GM18498 (cell line): ENCODE data around the gene LRBA.

Source experiments
- ATAC-seq: cut with Tn5 transposase; IDR thresholded peaks from one replicate; pipeline ENCODE4 v1.9.1; 2021; ENCODE audit warnings: mild to moderate bottlenecking, moderate library complexity; ENCODE audit not compliant: unreplicated experiment

Gene LRBA

GRCh38 chr4:150890246-150890645 lies 124.8 kb downstream of the LRBA start:
- ATAC-seq: no peak

GRCh38 chr4:150889306-150889705 lies 125.8 kb downstream of the LRBA start:
- no peak for ATAC-seq

DNA sequence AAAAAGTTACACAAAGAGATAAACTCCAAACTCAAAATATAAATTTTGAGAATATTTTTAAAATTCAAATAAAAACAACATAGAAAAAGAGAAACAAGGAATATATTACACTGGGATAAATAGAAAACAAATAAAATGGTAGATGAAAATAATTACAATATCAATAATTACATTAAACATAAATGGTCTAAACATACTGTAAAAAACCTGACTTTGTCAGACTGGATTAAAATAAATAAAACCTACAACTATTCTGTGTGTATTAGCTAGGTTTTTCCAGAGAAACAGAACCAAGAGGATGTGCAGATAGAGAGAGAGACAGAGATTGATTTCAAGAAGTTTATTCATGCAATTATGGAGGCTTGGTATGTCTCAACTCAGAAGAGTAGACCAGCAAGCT lies 126.5 kb downstream of the LRBA start:
- no peak for ATAC-seq

DNA sequence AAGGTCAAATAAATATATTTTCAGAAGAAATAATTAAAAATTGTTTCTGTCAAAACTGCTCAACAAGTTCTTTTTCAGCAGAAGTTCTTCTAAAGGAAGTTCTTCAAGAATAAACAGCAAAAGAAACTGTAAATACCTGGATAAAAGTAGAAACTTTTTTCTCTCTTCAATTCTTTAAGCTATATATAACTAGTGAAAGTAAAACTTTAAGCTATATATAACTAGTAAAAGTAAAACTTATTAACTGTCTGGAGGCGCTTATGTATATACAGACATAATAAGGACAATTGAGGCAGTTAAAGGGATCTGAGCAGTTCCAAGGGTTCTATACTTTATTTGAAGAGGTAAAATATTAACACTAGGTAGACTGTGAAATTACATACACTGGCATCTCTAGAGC lies 126.9 kb downstream of the LRBA start:
- no peak for ATAC-seq

GRCh38 chr4:150886597-150886996 lies 128.5 kb downstream of the LRBA start:
- no peak for ATAC-seq

GRCh38 chr4:150884625-150885024 lies 130.5 kb downstream of the LRBA start:
- ATAC-seq: no peak

DNA sequence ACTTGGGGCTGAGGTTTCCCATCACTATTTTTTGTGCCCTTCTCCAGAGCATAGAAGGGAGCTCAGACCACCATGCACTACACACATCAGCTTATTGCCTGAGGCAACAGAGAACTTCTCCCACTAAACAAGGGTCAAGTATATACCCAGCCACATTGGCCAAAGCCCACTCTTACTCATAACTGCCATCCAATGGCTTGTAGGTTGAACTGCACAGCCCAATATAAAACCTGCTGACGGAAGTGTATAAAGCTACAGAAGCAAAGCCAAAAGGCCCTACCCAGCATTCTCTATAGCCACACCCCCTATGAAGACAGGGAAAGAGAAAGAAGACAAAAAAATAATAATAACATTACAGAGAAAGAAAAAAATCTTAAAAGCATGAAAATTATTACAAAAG lies 139.7 kb downstream of the LRBA start:
- ATAC-seq: no peak

GRCh38 chr4:150874338-150875226 lies 140.5 kb downstream of the LRBA start:
- ATAC-seq: no peak

DNA sequence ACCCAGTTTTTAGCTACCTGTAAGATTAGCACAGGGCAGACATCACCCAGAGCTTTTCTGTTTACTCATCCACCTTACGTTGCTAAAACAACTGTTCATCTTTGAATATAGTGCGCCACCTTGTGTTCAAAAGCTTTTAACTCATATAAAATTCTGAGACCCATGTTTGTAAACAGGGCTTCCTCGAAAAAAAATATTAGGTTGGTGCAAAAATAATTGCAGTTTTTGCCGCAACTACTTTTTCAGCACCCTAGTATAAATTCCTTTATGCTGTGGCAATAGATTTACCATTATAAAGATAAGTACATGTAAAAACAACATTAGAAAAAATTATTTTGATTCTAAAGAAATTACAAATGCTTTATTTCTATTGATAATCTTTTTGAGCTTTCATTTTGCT lies 147.9 kb downstream of the LRBA start:
- peak; percentile 88 for ATAC-seq

- ATAC-seq: no peak
Observed at GRCh38 chr4:150863456-150863855, 151.6 kb downstream of the LRBA start.

- ATAC-seq: no peak
Observed at GRCh38 chr4:150862829-150863228, 152.3 kb downstream of the LRBA start.

DNA sequence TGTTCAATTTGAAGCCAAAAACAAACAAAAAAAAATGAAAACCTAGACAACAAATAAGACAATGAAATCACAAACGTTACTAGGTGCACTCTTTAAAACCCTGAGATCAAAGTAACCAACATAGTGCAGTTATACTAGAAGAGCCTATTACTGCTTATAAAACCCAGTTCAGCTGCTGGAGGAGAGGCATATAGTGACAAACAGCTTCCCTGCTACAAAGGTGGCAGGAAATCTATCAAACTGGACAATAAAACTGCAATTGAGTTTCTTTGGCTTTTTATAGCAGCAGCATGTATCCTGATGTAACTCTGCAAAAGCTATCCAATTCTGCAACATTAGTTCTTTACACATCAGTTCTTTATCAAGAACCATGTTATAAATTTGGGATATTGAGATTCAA lies 155.6 kb downstream of the LRBA start:
- no peak for ATAC-seq

GRCh38 chr4:150855981-150856510 lies 159.0 kb downstream of the LRBA start:
- no peak for ATAC-seq

GRCh38 chr4:150854600-150854999 lies 160.5 kb downstream of the LRBA start:
- no peak for ATAC-seq

DNA sequence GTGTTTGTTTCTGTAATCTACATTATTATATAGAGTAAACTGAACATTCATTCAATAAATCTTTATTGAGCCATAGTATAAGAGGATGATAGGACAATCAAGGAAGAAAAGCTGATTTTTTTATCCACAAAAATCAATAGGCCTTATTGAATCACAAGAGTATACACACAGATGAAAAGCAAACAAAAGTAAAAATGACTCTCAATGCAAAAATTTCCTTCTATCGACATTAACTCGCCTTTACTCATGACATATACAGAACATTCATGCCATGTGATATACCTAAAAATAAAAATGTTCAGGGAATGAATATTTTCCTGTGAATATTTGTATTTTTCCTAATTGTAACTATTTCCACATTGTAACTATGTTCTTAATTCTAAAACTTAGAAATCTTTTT lies 161.2 kb downstream of the LRBA start:
- no peak for ATAC-seq

DNA sequence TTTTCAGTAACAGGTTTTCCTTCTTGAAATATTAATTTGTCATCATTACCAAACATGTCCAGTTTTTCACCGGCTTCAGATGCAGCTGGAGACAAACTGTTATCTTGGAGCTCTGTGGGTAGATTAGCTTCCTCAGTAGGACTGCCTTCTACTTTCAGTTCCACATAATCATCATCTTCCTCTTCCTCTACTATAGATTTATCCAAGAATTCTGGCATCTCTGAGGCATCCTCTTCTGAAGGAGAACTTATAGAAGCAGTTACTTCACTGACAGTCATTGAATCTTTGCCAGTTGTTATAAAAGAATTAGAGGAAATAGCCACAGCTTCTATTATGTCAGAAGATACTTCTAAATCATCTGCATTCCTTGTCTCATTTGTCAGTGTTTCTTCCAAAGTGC lies 162.9 kb downstream of the LRBA start:
- ATAC-seq: no peak

GRCh38 chr4:150849016-150849415 lies 166.1 kb downstream of the LRBA start:
- no peak for ATAC-seq

- peak; percentile 95 for ATAC-seq
Observed at GRCh38 chr4:150828159-150828558, 186.9 kb downstream of the LRBA start.

DNA sequence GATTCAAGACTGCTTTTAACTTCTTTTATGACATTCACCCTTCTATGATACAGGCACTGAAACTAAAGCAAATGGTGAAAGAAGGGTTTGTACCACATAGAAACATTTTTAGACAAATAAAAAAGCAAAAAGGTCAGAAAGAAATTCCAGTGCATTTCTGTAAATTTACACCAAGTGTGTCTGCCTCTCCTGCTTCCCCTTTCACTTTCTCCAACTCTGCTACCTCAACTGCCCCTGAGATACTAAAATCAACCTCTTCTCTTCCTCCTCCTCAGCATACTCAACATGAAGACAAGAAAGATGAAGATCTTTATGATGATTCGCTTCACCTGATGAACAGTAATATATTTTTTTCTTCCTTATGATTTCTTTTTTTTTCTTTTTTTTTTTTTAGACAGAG lies 187.9 kb downstream of the LRBA start:
- no peak for ATAC-seq

GRCh38 chr4:150826306-150826705 lies 188.8 kb downstream of the LRBA start:
- ATAC-seq: no peak

GRCh38 chr4:150822407-150822806 lies 192.7 kb downstream of the LRBA start:
- ATAC-seq: no peak

DNA sequence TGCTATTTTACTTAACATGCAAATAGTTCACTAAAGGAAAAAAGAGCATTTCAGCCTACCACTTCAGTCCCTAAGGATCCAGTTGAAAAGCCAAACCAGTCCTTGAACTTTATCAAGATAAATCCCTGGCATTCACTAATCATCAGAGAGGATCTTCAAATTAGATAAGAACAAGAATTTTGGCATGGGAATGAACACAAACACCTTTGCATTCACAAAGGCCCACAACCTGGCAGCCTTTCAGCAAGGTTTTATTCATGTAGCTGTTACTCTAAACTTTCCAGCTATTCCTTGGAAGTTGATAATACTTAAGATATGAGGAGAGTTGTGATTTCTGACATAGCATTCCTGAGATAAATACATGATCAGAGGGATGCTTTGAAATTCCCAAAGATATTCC lies 193.4 kb downstream of the LRBA start:
- no peak for ATAC-seq

GRCh38 chr4:150820409-150820808 lies 194.7 kb downstream of the LRBA start:
- ATAC-seq: no peak
